Erythroblast (primary cell): Measurements from ENCODE around the gene CLEC10A.

Source experiments
- GATA1 ChIP-seq: IDR thresholded peaks from 2 replicates; pipeline ENCODE4 v1.6.1; 2011; ENCODE audit warnings: low read depth, mild to moderate bottlenecking, control low read depth, low read length, moderate library complexity
- POLR2A ChIP-seq: IDR thresholded peaks from 2 replicates; pipeline ENCODE4 v1.6.1; 2011; ENCODE audit warnings: mild to moderate bottlenecking, low read length

GRCh38 chr17:7027335-7027734 is 52.7 kb downstream of the CLEC10A start:
- no peak for TF ChIP-seq POLR2A
- TF ChIP-seq GATA1, result no peak
